ENCODE data around the gene PHC3.

Gene PHC3

GRCh38 chr3:170189398-170190256, 8.1 kb upstream of the PHC3 start:
- DNase-seq = no peak

DNA sequence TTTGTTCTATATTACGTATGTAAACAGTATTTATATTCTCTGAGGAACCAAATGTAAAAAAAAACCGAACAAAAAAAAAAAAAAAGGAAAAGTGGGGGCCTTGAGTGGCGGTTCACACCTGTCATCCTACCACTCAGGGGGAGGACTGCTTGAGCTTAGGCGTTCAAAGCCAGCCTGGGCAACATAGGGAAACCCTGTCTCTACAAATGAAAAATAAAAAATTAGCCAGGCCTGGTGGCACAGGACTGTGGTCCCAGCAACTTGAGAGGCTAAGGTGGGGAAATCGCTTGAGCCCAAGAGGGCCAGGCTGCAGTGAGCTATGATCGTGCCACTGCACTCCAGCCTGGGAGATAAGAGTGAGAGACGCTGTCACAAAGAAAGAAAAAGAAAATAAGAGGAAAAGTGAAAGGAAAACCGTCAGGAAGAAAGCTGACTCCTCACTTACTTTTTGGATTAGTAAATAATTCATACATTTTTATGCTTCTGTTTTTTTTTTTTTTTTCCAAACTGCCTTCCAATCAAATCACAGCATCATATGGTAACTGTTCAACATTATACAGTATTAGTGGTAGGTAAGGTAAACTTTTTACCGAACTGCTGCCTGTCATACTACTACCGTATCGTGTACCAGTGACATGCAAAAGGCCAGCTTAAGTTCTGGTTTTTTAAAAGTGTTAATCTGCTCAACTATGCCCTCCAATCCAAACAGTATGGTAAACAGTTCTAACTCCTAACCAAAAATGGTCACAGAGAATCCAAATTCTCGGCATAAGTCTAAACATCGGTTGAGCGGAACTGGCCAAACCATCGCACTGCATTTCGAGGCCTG, 1.2 kb downstream of the PHC3 start:
- no peak for DNase-seq

GRCh38 chr3:170179432-170179831, 2.1 kb downstream of the PHC3 start:
- DNase-seq = no peak

- DNase-seq = no peak
These were observed 2.9 kb downstream of the PHC3 start for GRCh38 chr3:170178651-170179050.

DNA sequence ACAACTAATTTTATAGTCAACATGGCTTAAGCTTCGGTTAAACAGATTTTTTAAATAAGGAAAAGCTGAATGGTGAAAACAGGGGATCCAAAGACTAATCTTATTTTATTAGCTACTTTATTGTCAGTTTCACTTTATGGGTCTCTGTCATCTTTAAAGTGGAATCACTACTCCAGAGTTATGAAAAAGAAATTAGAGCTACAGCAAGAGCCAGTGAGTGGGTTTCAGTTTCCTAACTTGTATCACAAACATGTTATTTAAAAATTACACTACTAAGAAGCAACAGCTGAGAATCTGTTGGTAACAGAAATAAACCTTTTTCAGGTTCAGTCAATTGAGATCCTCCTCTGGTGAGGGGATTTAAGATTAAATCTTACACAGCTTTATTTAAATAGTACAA, 10.0 kb downstream of the PHC3 start:
- no peak for DNase-seq

DNA sequence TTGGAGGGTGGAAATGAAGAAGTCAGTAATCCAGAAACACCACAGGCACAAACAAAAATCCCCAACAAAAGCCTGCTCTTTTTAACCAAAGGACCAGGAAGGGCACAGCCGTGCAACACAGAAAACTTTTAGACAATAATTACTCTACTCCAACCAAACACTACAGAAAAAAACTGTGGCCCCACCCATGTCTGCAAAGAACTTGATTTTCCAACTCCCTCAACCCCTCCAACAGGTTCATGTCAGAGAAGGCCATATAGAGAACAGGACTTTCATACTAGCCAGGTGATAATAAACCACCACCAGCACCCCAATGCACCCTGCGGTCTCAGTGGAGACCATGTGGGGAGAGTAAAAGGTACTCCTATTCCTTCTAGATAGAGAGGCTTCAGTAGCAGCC, 16.8 kb downstream of the PHC3 start:
- no peak for DNase-seq

GRCh38 chr3:170163956-170164645, 17.4 kb downstream of the PHC3 start:
- no peak for DNase-seq

- DNase-seq = no peak
These were observed 18.9 kb downstream of the PHC3 start for GRCh38 chr3:170162630-170163029.

DNA sequence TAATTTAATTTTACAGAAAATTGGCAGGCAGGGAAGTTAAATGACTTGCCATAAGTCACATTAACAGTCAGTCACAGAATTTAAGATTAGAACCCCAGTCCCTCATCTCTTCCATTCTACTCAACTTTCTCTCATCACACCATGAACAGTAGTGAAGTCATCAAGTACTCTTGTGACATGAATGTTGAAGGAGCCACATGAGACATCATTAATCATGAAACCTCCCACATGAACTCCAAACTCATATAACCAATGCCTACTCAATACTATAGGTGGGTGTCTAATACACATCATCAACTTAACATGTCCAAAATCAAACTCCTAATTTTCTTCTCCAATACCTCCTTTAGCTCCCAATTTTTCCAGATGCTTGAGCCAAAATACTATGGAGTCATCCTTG, 19.5 kb downstream of the PHC3 start:
- no peak for DNase-seq

GRCh38 chr3:170159933-170160332, 21.6 kb downstream of the PHC3 start:
- no peak for DNase-seq

DNA sequence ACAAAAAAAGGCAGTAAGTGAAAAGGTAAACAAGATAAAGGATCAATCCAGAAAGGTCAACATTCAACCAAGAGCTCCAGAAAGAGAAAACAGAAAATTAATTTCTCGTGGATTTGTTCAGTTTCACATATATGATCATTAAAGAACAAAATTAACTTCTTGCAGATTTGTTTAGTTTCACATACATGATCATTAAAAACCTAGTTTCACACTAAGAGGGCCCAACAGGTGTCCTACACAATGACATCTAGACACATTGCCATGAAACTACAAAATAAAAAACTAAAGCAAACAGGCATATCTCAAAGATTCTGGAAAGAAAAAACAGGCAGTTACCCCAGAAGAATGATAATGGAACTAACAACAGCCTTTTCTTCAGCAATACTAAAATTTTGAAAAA, 22.1 kb downstream of the PHC3 start:
- no peak for DNase-seq

GRCh38 chr3:170155604-170156003, 25.9 kb downstream of the PHC3 start:
- DNase-seq = no peak

DNA sequence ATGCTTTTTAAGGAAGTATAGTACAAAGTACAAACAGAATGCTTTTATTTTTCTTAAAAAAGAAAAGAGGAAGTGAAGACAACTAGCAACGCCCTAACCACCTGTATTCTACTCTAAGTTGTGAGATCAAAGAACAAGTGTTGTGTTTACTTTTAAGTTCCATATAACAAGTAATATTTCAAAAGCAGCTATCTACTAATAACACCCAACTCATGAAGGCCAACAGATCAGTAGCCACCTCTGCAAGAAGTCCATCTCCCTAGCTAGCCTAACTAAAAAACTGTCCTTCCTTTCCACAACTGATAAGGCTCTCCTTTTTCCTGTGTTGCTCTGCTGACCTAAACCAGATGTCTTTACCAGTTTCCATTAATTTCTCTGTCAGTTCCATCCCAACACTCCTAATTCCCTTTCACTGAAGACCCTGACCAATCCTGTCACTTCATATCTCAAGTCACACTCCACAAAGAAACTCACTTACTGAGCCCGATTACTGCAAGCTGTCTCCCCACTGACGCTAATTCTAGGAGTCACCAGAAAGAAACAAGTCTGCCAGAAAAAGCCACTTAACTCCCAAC, 26.9 kb downstream of the PHC3 start:
- DNase-seq = no peak

DNA sequence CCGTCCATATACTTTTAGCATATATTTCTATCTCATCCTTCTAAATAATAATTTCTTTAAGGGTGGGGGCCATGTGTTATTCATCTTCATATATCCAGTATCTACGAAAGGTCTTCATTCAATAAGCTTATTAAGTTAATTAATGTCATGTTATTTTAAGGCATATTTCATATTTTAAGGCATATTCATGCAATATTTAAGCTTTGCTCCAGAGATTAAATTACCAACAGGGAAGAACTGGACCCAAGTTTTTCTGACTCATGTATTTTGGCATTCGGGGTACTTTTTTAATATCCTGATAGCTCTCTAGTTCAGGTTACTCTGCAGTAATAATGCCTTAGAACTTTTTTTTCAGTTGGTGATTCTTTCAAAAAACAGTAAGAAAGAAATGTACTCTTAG, 27.4 kb downstream of the PHC3 start:
- DNase-seq = no peak

GRCh38 chr3:170151536-170151935, 30.0 kb downstream of the PHC3 start:
- no peak for DNase-seq

GRCh38 chr3:170149016-170149415, 32.5 kb downstream of the PHC3 start:
- DNase-seq = no peak

DNA sequence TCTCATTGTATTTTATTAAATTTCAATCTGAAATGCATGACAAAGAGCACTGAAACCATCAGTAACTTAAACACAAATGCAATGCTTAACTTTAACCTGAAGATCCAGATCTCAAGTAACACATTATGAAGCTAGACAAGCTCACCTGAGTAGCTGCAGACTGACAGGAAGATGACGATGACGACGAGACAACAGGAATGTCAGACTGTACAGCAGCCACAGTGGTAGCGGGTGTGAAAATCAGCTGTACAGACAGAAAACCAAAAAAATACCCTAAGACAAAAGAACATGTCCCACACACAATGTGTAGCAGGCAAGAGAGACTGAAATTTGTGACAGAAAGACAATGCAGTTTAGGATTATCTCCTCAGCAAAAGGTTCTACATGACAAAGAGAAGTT, 36.3 kb downstream of the PHC3 start:
- DNase-seq = no peak

DNA sequence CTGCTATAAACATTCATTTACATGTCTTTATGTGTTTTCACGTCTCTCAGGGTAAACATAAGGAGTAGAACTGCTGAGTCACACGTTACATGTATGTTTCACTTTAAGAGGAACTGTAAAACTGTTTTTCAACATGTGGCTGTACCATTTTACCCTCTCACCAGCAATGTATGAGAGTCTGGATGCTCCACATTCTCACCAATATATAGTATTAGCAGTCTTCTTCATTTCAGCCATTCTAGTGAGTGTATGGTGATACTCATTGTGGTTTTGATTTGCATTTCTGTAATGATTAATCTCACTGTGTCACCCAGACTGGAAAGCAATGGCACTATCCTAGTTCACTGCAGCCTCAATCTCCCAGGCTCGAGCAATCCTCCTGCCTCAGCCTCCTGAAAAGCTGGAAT, 37.1 kb downstream of the PHC3 start:
- no peak for DNase-seq

DNA sequence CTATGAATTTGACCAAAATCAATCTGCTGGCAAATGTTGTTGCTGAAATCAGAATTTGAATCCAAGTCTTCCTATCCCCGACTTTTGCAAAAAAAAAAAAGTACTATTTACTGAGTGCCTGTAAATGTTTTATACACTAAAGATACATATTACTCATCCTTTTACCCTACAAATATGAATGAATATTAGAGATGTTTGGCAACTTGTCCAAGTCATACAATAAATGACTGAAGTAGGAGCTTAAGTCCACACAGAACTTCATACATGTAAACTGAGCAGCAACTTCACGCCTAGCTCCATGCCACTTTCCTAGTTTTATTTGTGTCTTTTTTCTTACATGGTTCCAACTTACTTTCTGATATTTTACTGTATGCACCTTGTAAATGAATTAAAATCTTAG, 39.2 kb downstream of the PHC3 start:
- DNase-seq = no peak

GRCh38 chr3:170137986-170138385, 43.5 kb downstream of the PHC3 start:
- DNase-seq = no peak

- DNase-seq = no peak
These were observed 49.2 kb downstream of the PHC3 start for GRCh38 chr3:170132335-170132734.

GRCh38 chr3:170130532-170130931, 51.0 kb downstream of the PHC3 start:
- DNase-seq = no peak

- no peak for DNase-seq
These were observed 52.5 kb downstream of the PHC3 start for GRCh38 chr3:170128977-170129431.

All from NCI-H2029 (cell line).